Upper lobe of left lung (tissue), 6 donors: ENCODE data around the gene SMIM9. TPM values are rescaled to one million over a fixed set of nuclear protein-coding genes. Genes with fewer than 3 reads are reported as not detected.

Experiments
- ATAC-seq, 2 donors: fragments of 200-7000 bp; cut with Tn5 transposase; one replicate each; pipeline ENCODE4 v1.9.1; 2022; ENCODE audit warnings: mild to moderate bottlenecking in 2 of 2, moderate library complexity in 2 of 2; ENCODE audit not compliant: low FRiP score in 2 of 2
- DNase-seq, 2 donors: peaks; one replicate each; pipeline ENCODE4 v3.0.0-alpha.2; 2019 to 2020
- H3K27ac ChIP-seq, 4 donors: fragments of 200-600 bp; sonication (generic); one replicate each; pipeline ENCODE4 v1.5.1; 2016 to 2019
- H3K27me3 ChIP-seq, 4 donors: fragments of 200-600 bp; sonication (generic); one replicate each; pipeline ENCODE4 v1.5.1; 2017 to 2019
- H3K36me3 ChIP-seq, 4 donors: fragments of 200-600 bp; sonication (generic); one replicate each; pipeline ENCODE4 v1.5.1; 2016 to 2019
- H3K4me1 ChIP-seq, 4 donors: fragments of 200-600 bp; sonication (generic); one replicate each; pipeline ENCODE4 v1.5.1; 2018 to 2019
- H3K4me3 ChIP-seq, 4 donors: fragments of 200-600 bp; sonication (generic); one replicate each; pipeline ENCODE4 v1.5.1; 2017 to 2019; ENCODE audit warnings: mild to moderate bottlenecking in 2 of 4, moderate library complexity in 1 of 4
- H3K9me3 ChIP-seq, 4 donors: fragments of 200-600 bp; sonication (generic); one replicate each; pipeline ENCODE4 v1.5.1; 2018 to 2019
- EP300 ChIP-seq, 4 donors: sonication (generic); formaldehyde crosslinking; IDR thresholded peaks; one replicate each; pipeline ENCODE4 v1.5.1; 2017; ENCODE audit warnings: antibody characterized with exemption in 4 of 4, control low read depth in 2 of 4
- POLR2A ChIP-seq, 4 donors: fragments of 450-650 bp; IDR thresholded peaks; one replicate each; pipeline ENCODE4 v1.5.1; 2016 to 2017; ENCODE audit warnings: antibody characterized with exemption in 4 of 4, mild to moderate bottlenecking in 2 of 4
- POLR2AphosphoS5 ChIP-seq, 2 donors: sonication (generic); formaldehyde crosslinking; IDR thresholded peaks; one replicate each; pipeline ENCODE4 v1.5.1; 2017; ENCODE audit warnings: antibody characterized with exemption in 2 of 2
- WGBS, 2 donors: methylation state at CpG; one replicate each; pipeline ENCODE4 v1.1.5; 2017 to 2018; 5-methylcytosine and 5-hydroxymethylcytosine counted together
- total RNA-seq, 6 donors: library from RNA; depleted of rRNA in 4 of 6; stranded (reverse); fragments of >200 nt in 4 of 6; gene quantifications; one replicate each; pipeline versions ENCODE4 v1.1.0 to v1.2.1, GENCODE V29; 2016 to 2021
- TF ChIP-seq, protein P1 (sequence below), 6 experiments: fragments of 450-650 bp in 4 of 6; fragments of 200-600 bp in 2 of 6; sonication (generic) in 2 of 6; IDR thresholded peaks; one replicate each; pipeline ENCODE4 v1.5.1; 2016 to 2019; ENCODE audit warnings: antibody characterized with exemption in 6 of 6
- donor health status: DM: no; HTN: no; CAD: no; lungs with moderate emphysema.
- donor health status: DM: no; HTN: yes; CAD: no; lungs with severe emphysema.

Gene SMIM9
- total RNA-seq, 6 donors from 2014 or later, result 1.5 TPM; not detected in 5

GRCh38 chrX:154840856-154841255 lies 6.4 kb upstream of the SMIM9 start:
- Histone ChIP-seq H3K4me3 (no peak overlapping the region), H3K27ac (no peak overlapping the region), H3K36me3 (no peaks in the 10 kb centered on the region), H3K4me1 (no peaks in the 10 kb centered on the region), H3K9me3 (no peaks in the 10 kb centered on the region), H3K27me3 (no peaks in the 10 kb centered on the region)
- no peak for ATAC-seq
- TF ChIP-seq POLR2AphosphoS5 (IDR thresholded peaks at IDR 0.05), result no peak
- TF ChIP-seq EP300 (IDR thresholded peaks at IDR 0.05), result no peak
- no peak for TF ChIP-seq POLR2A (IDR thresholded peaks at IDR 0.05)
- TF ChIP-seq, protein P1, sequence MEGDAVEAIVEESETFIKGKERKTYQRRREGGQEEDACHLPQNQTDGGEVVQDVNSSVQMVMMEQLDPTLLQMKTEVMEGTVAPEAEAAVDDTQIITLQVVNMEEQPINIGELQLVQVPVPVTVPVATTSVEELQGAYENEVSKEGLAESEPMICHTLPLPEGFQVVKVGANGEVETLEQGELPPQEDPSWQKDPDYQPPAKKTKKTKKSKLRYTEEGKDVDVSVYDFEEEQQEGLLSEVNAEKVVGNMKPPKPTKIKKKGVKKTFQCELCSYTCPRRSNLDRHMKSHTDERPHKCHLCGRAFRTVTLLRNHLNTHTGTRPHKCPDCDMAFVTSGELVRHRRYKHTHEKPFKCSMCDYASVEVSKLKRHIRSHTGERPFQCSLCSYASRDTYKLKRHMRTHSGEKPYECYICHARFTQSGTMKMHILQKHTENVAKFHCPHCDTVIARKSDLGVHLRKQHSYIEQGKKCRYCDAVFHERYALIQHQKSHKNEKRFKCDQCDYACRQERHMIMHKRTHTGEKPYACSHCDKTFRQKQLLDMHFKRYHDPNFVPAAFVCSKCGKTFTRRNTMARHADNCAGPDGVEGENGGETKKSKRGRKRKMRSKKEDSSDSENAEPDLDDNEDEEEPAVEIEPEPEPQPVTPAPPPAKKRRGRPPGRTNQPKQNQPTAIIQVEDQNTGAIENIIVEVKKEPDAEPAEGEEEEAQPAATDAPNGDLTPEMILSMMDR (IDR thresholded peaks at IDR 0.05), result peak in 5 of 6 experiments; percentile 30 to 61 (median 38)
- 84 to 87% methylated on average over 2 of the region's 2 CpGs for WGBS, 2 donors
- no peak for DNase-seq

DNA sequence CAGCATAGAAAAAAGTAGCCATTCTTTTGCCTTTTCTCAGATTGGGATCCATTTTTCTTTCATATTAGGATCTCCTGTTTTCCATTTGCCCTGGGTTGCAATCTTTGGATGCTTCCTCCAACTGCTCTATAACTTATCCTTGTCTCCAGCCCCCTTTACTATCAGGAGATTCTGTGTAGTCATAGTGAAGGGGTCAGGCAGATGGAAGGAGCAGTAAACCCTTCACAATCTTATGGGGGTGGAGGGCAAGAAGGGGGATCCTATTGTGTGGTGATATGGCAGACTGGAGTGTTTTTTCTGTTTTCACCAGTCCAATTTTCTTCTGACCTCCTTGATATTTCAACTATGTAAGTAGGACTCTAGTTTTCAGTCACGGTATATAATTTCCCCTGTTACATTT lies 1.7 kb upstream of the SMIM9 start:
- Histone ChIP-seq H3K27ac (no peak overlapping the region), H3K27me3 (no peaks in the 10 kb centered on the region), H3K4me3 (no peak overlapping the region), H3K9me3 (no peaks in the 10 kb centered on the region), H3K36me3 (no peaks in the 10 kb centered on the region), H3K4me1 (no peaks in the 10 kb centered on the region)
- TF ChIP-seq POLR2A (IDR thresholded peaks at IDR 0.05) (no peak), EP300 (IDR thresholded peaks at IDR 0.05) (no peak), POLR2AphosphoS5 (IDR thresholded peaks at IDR 0.05) (no peak)
- TF ChIP-seq, protein P1 (IDR thresholded peaks at IDR 0.05), result no peak
- ATAC-seq, result no peak
- WGBS, 2 donors, result 53 to 76% methylated on average over 1 of the region's 1 CpG
- DNase-seq, result no peak

- Histone ChIP-seq H3K4me3 (no peak overlapping the region), H3K4me1 (no peaks in the 10 kb centered on the region), H3K27ac (no peak overlapping the region), H3K9me3 (no peaks in the 10 kb centered on the region), H3K27me3 (no peaks in the 10 kb centered on the region), H3K36me3 (no peaks in the 10 kb centered on the region)
- no peak for TF ChIP-seq EP300 (IDR thresholded peaks at IDR 0.05)
- TF ChIP-seq, protein P1 (IDR thresholded peaks at IDR 0.05), result no peak
- no peak for TF ChIP-seq POLR2AphosphoS5 (IDR thresholded peaks at IDR 0.05)
- no peak for TF ChIP-seq POLR2A (IDR thresholded peaks at IDR 0.05)
- no peak for DNase-seq
- ATAC-seq, result no peak
- WGBS, 2 donors, result 80 to 100% methylated on average over 2 to 3 of the region's 3 CpGs
Observed at GRCh38 chrX:154833746-154834274, 652 bp downstream of the SMIM9 start.

GRCh38 chrX:154829926-154830442 lies 4.5 kb downstream of the SMIM9 start:
- no peak overlapping the region for H3K4me3 ChIP-seq
- DNase-seq, result no peak
- H3K27ac ChIP-seq, result no peak overlapping the region
- H3K36me3 ChIP-seq, result no peaks in the 10 kb centered on the region
- WGBS, 2 donors, result 42 to 60% methylated on average over 1 of the region's 1 CpG
- H3K9me3 ChIP-seq, result no peaks in the 10 kb centered on the region
- no peak for ATAC-seq
- H3K4me1 ChIP-seq, result no peaks in the 10 kb centered on the region
- TF ChIP-seq EP300 (IDR thresholded peaks at IDR 0.05), result no peak
- TF ChIP-seq POLR2A (IDR thresholded peaks at IDR 0.05), result no peak
- TF ChIP-seq, protein P1 (IDR thresholded peaks at IDR 0.05), result no peak
- TF ChIP-seq POLR2AphosphoS5 (IDR thresholded peaks at IDR 0.05), result no peak
- H3K27me3 ChIP-seq, result no peaks in the 10 kb centered on the region

DNA sequence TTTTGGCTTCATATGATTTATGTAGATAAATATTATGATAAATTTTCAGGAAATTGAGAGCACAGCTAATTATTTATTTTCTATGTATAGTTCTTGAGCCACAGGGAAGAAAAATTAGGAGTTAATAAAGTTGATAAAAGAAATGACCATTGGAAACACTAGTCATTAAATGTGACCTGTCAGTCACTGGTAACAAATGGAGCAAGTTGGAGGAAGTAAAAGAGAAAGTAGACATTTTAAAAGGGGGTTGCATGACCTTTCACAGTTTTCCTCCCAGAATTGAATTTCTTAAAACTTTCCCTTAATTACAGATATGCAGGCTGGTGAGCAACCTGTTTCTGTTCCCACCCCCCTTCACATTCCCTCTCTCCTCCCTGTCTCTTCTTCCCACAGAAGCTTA lies 5.3 kb downstream of the SMIM9 start:
- Histone ChIP-seq H3K9me3 (no peaks in the 10 kb centered on the region), H3K27ac (no peak overlapping the region), H3K36me3 (no peaks in the 10 kb centered on the region), H3K27me3 (no peaks in the 10 kb centered on the region), H3K4me3 (no peak overlapping the region), H3K4me1 (no peaks in the 10 kb centered on the region)
- TF ChIP-seq EP300 (IDR thresholded peaks at IDR 0.05) (no peak), POLR2AphosphoS5 (IDR thresholded peaks at IDR 0.05) (no peak), POLR2A (IDR thresholded peaks at IDR 0.05) (no peak)
- TF ChIP-seq, protein P1 (IDR thresholded peaks at IDR 0.05), result no peak
- ATAC-seq (no peak), DNase-seq (no peak)
